ENCODE results near the gene ZNF19.
A peak's percentile ranks its signal among the peaks of the same experiment; 100 is the strongest.
"Not testable (repeated sequence)": the region's sequence is repeated elsewhere in the genome, so short reads cannot be mapped to it uniquely, and the experiment has no call there.

The ZNF19 gene

DNA sequence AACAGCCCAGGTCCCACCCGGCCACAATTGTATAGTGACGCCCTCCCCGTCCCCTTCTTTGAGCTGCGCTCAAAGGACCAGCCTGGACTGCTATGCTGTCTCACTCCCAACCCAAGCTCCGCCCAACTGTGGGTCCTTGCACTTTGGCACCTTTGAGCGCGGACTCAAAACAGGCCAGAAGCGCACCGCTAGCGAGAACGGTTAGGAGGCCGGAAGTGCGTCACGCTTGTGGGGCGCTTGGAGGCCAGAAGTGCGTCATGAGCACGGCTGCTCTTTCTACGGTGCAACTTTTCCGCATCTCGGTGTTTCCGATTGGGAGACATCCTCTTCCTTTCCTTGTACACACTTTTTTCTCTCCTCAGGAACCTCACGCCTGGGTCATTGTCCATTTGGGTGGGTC, at the start of gene ZNF19:
Gene ZNF19, minus strand, starts transcription at position 203 of the 400 bp plus-strand sequence. CDS start 7,210 bp downstream, outside the sequence.
- DNase-seq (ENCODE audit: low spot score), result no peak

GRCh38 chr16:71537643-71538042, 48.5 kb upstream of the ZNF19 start:
- DNase-seq (ENCODE audit: low spot score), result peak; percentile 44

GRCh38 chr16:71536752-71537499, 47.8 kb upstream of the ZNF19 start:
- no peak for DNase-seq (ENCODE audit: low spot score)

DNA sequence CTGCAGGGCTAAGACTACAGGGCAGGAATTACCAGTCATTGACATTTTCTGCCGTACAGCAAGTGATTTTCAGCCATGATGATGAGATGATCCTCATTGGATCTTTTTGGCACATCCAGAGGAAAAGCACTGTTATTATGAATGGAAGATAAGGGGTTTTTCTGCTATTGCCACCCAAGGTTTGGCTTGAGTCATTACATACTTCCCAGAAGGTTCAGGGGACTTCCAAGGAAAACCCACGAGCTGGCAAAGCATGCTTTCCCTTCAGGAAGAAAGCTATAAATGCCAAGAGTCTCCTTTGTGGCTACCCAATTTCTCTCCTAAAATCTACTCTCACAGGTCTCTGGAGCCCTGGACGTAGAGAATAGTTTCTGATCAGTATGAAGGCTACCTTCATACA, 43.2 kb upstream of the ZNF19 start:
- no peak for DNase-seq (ENCODE audit: low spot score)

DNA sequence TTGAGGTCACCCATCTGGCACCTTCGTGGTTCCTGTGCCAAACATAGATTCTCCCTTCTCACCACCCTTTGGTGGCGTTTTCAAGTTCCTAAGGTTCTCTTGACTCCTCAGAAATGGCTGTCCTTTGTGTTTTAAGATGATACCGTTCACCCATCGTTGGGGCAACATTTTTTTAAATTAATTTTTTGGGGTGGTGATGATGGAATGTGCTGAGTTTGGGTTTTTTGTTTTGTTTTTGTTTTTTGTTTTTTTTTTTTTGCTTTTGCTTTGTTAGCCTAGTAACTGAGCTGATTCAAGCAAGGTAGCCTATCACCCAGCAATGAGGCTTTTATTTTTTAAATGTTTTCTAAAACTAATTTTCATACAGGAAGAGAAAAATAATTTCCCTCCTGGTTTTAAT, 39.7 kb upstream of the ZNF19 start:
- no peak for DNase-seq (ENCODE audit: low spot score)

DNA sequence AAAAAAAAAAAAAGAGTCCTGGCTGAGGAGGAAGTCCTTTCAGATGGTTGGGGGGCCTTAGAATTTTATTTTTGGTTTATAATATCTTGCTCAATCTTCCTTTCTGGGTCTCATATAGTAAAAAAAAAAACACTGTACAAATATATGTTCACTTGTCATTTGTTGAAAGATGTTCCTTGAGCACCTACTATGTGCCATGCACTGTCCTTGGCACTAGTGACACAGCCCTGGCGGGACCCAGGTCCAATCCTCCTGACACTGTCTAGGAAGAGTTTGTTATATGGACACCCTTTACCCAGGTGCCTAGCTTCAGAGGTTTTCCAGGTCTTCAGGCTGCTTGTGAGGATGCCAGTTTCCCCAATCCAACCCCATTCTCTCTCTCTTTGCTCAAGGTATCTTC, 39.1 kb upstream of the ZNF19 start:
- no peak for DNase-seq (ENCODE audit: low spot score)

- no peak for DNase-seq (ENCODE audit: low spot score)
These were observed 37.0 kb upstream of the ZNF19 start, which contains the start of gene CHST4 for GRCh38 chr16:71526111-71526631. Gene CHST4, plus strand, starts transcription at chr16:71526426. Its CDS starts 10,252 bp downstream, at chr16:71536678.

DNA sequence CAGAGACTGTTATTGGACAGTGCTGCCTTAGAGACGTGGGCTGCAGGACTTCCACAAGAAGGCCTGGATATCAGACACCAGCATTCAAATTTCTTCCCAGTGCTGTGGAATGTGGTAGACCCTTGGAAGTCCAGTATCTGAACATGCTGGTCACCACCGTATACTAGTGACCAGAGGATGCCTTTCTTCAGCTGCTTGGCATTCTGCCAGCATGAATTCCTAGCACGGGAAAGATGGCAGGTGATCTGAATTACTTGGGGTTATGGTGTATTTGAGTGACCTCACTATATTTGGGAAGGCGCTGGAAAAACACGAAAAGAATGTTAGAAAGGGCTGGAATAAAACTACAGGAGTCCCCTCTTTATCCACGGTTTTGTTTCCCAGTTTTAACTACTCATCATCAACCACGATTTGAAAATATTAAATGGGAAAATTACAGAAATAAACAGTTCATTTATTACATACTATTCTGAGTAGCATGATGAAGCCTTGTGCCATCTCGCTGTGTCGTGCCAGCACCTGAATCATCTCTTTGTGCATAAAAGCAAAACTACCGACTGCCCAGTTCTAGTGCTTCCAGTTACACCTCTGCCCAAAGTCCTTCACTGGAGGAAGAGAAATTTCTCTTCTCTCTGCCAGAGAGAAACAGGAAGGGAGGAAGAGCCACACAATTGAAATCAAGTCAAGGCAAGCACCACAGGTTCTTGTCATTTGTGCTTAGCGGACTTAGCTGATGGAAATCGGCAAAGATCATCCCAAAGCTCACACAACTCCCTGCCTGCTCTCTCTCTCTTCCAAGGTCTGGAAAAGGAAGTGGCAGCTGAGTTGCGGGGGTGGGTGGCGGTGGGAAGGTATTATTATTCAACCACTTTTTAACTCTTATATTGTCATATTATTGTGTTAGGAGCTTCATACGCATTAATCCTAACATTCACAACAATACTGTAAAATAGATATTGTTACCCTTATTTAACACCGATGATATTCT, 35.7 kb upstream of the ZNF19 start:
- DNase-seq (ENCODE audit: low spot score), result no peak

DNA sequence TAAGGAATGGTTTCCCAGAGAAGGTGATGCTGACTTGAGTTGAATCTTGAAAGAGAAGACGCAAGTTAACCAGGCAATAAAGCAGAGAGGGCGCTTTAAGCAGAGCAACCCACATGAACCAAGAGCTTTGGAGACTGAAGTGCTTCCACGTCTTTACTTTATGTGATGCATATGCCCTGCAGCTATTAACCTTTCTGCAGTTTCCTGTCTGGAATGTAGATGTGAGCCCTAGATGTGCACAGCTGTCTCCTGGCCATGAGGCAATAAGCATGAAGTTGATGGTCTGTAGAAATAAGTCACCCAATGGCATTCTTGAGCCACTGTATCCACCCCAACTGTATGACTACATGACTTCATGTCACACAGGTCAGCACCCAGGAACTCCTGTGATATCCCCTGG, 31.4 kb upstream of the ZNF19 start:
- no peak for DNase-seq (ENCODE audit: low spot score)

- no peak for DNase-seq (ENCODE audit: low spot score)
These were observed 25.9 kb upstream of the ZNF19 start for GRCh38 chr16:71515026-71515425.

DNA sequence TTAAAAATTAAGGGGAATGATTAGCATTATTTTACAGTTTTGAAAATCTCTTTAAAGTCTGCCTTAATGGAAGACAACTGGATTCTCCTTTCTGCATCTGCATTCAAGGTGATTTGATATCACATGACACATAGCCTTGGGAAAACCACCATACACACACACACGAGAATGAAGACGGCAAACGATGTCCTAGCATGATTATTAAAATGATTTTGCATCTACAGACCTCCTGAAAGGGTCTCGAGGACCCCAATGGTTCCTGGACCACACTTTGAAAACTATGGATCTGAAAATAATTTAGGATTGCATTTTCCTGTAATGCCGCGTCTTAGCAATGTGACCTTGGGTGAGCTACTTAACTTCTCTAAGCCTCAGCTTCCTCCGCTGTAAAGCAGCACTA, 25.4 kb upstream of the ZNF19 start:
- no peak for DNase-seq (ENCODE audit: low spot score)

GRCh38 chr16:71513302-71513701, 24.2 kb upstream of the ZNF19 start:
- DNase-seq (ENCODE audit: low spot score), result no peak

- DNase-seq (ENCODE audit: low spot score), result no peak
These were observed 17.9 kb upstream of the ZNF19 start for GRCh38 chr16:71507061-71507460.

GRCh38 chr16:71504901-71505300, 15.8 kb upstream of the ZNF19 start:
- no peak for DNase-seq (ENCODE audit: low spot score)

DNA sequence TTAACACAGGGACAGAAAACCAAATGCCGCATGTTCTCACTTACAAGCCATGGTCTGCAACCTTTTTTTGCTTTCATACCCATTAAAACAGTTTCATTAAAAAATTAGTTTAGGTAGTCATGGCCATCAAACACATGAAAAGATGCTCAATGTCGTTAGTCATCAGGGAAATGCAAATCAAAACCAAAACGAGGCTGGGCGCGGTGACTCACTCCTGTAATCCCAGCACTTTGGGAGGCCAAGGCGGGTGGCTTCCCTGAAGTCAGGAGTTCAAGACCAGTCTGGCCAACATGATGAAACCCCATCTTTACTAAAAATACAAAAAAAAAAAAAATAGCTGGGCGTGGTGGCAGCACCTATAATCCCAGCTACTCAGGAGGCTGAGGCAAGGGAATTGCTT, 14.9 kb upstream of the ZNF19 start:
- not testable (repeated sequence) for DNase-seq (ENCODE audit: low spot score)

- DNase-seq (ENCODE audit: low spot score), result no peak
These were observed 12.4 kb upstream of the ZNF19 start for GRCh38 chr16:71501547-71501946.

- no peak for DNase-seq (ENCODE audit: low spot score)
These were observed 11.8 kb upstream of the ZNF19 start for GRCh38 chr16:71500964-71501363.

GRCh38 chr16:71499775-71500364, 10.7 kb upstream of the ZNF19 start:
- DNase-seq (ENCODE audit: low spot score), result peak; percentile 63

DNA sequence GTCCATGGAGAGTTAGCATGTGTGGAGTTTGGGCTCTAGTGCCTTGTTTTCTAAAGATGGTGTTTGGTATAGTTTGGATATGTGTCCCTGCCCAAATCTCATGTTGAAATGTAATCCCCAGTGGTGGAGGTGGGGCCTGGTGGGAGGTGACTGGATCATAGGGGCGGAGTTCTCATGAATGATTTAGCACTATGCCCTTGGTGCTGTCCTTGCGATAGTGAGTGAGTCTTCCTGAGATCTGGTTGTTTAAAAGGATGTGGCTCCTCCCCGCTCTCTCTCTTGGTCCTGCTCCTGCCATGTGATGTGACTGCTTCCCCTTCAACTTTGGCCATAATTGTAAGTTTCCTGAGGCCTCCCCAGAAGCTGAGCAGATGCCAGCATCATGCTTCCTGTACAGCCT, 8.9 kb upstream of the ZNF19 start:
- DNase-seq (ENCODE audit: low spot score), result no peak

GRCh38 chr16:71493213-71493612, 4.1 kb upstream of the ZNF19 start:
- DNase-seq (ENCODE audit: low spot score), result no peak

DNA sequence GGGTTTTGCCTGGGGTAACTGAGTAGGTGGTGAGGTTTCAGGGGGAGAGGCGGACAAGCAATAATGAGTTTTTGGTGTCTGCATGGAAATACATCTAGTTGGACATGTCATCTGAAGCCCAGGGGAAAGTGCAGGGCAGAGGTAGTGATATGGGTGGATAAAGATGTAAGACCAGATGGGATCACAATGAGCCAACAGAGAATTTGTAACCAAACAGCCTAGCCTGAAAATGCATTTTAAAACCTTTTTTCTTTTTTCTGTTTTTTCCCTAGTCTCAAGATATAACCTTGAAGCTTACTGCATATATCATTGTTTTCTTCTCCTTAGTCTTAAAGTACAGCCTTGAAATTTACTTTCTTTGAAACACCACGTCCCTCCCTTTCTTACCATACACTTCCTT, 3.7 kb upstream of the ZNF19 start:
- DNase-seq (ENCODE audit: low spot score), result no peak

GRCh38 chr16:71491054-71491453, 1.9 kb upstream of the ZNF19 start:
- no peak for DNase-seq (ENCODE audit: low spot score)
